K562 (cell line): ENCODE data around the gene DTNBP1. TPM values are rescaled to one million over a fixed set of nuclear protein-coding genes. Genes with fewer than 3 reads are reported as not detected.

Experiments used
- ATAC-seq: fragments of 200-7000 bp; cut with Tn5 transposase; 3 replicates; pipeline ENCODE4 v1.9.1; 2020; ENCODE audit warnings: moderate library complexity
- BruUV-seq: library from RNA; stranded (reverse); fragments of 400-500 nt; replicated peaks from 2 replicates; lab custom pipeline; 2021; lab: Mats Ljungman, UMichigan
- CTCF ChIA-PET: fragments of 300-600 bp; formaldehyde crosslinking; extraction: SDS; loops from one replicate; lab custom pipeline; 2021; ENCODE audit warnings: low intra/inter-chr PET ratio; lab: Yijun Ruan, JAX
- POLR2A ChIA-PET: fragments of 300-600, 350-650 bp; sonication (Branson Sonifier 250); formaldehyde crosslinking; extraction: SDS; loops from one replicate; lab custom pipeline; 2021; ENCODE audit warnings: antibody characterized with exemption, inconsistent platforms; lab: Yijun Ruan, JAX
- DNase-seq, 4 experiments: peaks; one replicate each; pipeline versions ENCODE4 v3.0.0 to v3.0.0-alpha.2; 2011 to 2018; ENCODE audit warnings: low spot score in 3 of 4, mixed read lengths in 3 of 4; ENCODE audit errors: extremely low read depth in 1 of 4
- FAIRE-seq: peaks from 2 replicates; lab custom pipeline; 2011; peaks lifted over from hg19 to GRCh38; lab: Jason Lieb, UNC
- H2AFZ ChIP-seq: 2 replicates; pipeline ENCODE4 v1.6.0; 2011; ENCODE audit warnings: low read depth, low read length, control low read depth, inconsistent platforms
- H3K27ac ChIP-seq: fragments of 200-600 bp; 3 replicates; pipeline ENCODE4 v1.8.0; 2011; ENCODE audit warnings: low read depth, mild to moderate bottlenecking, control low read depth, inconsistent platforms, low read length, moderate library complexity, mixed read lengths; ENCODE audit errors: extremely low read depth
- H3K27me3 ChIP-seq, 2 experiments: fragments of 300-600 bp in 1 of 2; 2 replicates in 1 of 2; 3 replicates in 1 of 2; pipeline versions ENCODE4 v1.6.0 to v1.8.0; 2011; ENCODE audit warnings: inconsistent platforms in 2 of 2, low read length in 2 of 2, mild to moderate bottlenecking in 1 of 2, mixed read lengths in 1 of 2, moderate library complexity in 1 of 2; ENCODE audit not compliant: control insufficient read depth in 2 of 2, insufficient read depth in 2 of 2
- H3K36me3 ChIP-seq: fragments of 300-600 bp; 3 replicates; pipeline ENCODE4 v1.8.0; 2011; ENCODE audit warnings: mild to moderate bottlenecking, low read length, inconsistent platforms; ENCODE audit not compliant: control insufficient read depth, insufficient read depth
- H3K4me1 ChIP-seq, 2 experiments: fragments of 200-600 bp in 1 of 2; replicated peaks in 1 of 2; 2 replicates in 1 of 2; 3 replicates in 1 of 2; pipeline versions ENCODE4 v1.5.1 to v1.8.0; 2011; ENCODE audit warnings: inconsistent platforms in 2 of 2, low read length in 2 of 2, mild to moderate bottlenecking in 1 of 2, mixed read lengths in 1 of 2, moderate library complexity in 1 of 2; ENCODE audit not compliant: control insufficient read depth in 2 of 2, insufficient read depth in 2 of 2
- H3K4me2 ChIP-seq: 2 replicates; pipeline ENCODE4 v1.6.1; 2011; ENCODE audit warnings: low read length, control low read depth, inconsistent platforms, mixed read lengths; ENCODE audit not compliant: insufficient read depth
- H3K4me3 ChIP-seq: fragments of 200-600 bp; sonication (generic), shearing (Covaris generic); 2 replicates; pipeline ENCODE4 v1.5.1; 2016; ENCODE audit warnings: control low read depth, inconsistent platforms
- H3K79me2 ChIP-seq: fragments of 200-600 bp; 3 replicates; pipeline ENCODE4 v1.8.0; 2011; ENCODE audit warnings: low read length, inconsistent platforms; ENCODE audit not compliant: control insufficient read depth, insufficient read depth
- H3K9ac ChIP-seq, 2 experiments: 2 replicates each; pipeline versions ENCODE4 v1.6.0 to v1.6.1; 2011; ENCODE audit warnings: low read depth in 2 of 2, low read length in 2 of 2, control low read depth in 1 of 2, inconsistent platforms in 1 of 2, mild to moderate bottlenecking in 1 of 2, mixed read lengths in 1 of 2; ENCODE audit not compliant: insufficient read depth in 1 of 2
- H3K9me1 ChIP-seq: one replicate; pipeline ENCODE4 v1.6.0; 2011; ENCODE audit warnings: inconsistent platforms, mild to moderate bottlenecking, low read length, moderate library complexity; ENCODE audit not compliant: control insufficient read depth, insufficient read depth
- H3K9me3 ChIP-seq: replicated peaks from 2 replicates; pipeline ENCODE4 v1.5.1; 2011; ENCODE audit warnings: low read depth, low read length, inconsistent platforms; ENCODE audit not compliant: control insufficient read depth, insufficient read depth
- H4K20me1 ChIP-seq: replicated peaks from 2 replicates; pipeline ENCODE4 v1.6.1; 2011; ENCODE audit warnings: low read length, inconsistent platforms, mixed read lengths; ENCODE audit not compliant: control insufficient read depth, insufficient read depth
- ARID3A ChIP-seq: IDR thresholded peaks from 2 replicates; pipeline ENCODE4 v1.6.1; 2012; ENCODE audit warnings: low read depth, low read length, improper control_type of control experiment, borderline replicate concordance
- ESRRB ChIP-seq: fragments of 250-450 bp; sonication (Bioruptor Pico); IDR thresholded peaks from 2 replicates; pipeline ENCODE4 v1.5.0; 2020; ENCODE audit warnings: mild to moderate bottlenecking, moderate library complexity, borderline replicate concordance
- KDM1A ChIP-seq, 2 experiments: fragments of 450-650 bp; IDR thresholded peaks; 2 replicates each; pipeline ENCODE4 v1.6.1; 2016; ENCODE audit warnings: mild to moderate bottlenecking in 2 of 2
- PBX2 ChIP-seq, 2 experiments: IDR thresholded peaks in 1 of 2; conservative IDR thresholded peaks in 1 of 2; 2 replicates each; pipeline ENCODE4 v1.6.1; 2016; ENCODE audit warnings: low read depth in 2 of 2, mild to moderate bottlenecking in 1 of 2, missing compliant biosample characterization in 1 of 2, missing genetic modification characterization in 1 of 2, moderate library complexity in 1 of 2
- RBM25 ChIP-seq: fragments of 200-400 bp; formaldehyde crosslinking; IDR thresholded peaks from 2 replicates; pipeline ENCODE4 v1.6.1; 2018; ENCODE audit warnings: low read length, low read depth, moderate library complexity; ENCODE audit not compliant: severe bottlenecking
- ZNF146 ChIP-seq: IDR thresholded peaks from one replicate; pipeline ENCODE4 v1.6.1; 2018; ENCODE audit warnings: missing compliant biosample characterization; ENCODE audit not compliant: unreplicated experiment
- WGBS: fragments of 100-300 bp; shearing (Covaris generic); methylation state at CpG from one replicate; pipeline ENCODE4 v1.1.6; 2016; ENCODE audit warnings: low coverage, mixed read lengths; ENCODE audit not compliant: insufficient coverage; ENCODE audit errors: missing lambda C conversion rate; 5-methylcytosine and 5-hydroxymethylcytosine counted together
- in situ Hi-C: fragments of 300-500 bp; cut with MboI; formaldehyde crosslinking; loops from 4 replicates; pipeline ENCODE4 v1.15.0; 2018; ENCODE audit warnings: inconsistent platforms, mixed read lengths
- intact Hi-C: fragments of 100-400 bp; cut with micrococcal nuclease; formaldehyde crosslinking; loops from 2 replicates; pipeline ENCODE4 v1.14.2; 2022
- polyA plus RNA-seq, 8 experiments: library from polyadenylated mRNA; depleted of rRNA in 4 of 8; stranded (reverse) in 5 of 8; unstranded in 3 of 8; fragments of >200 nt; fragmentation: Nextera tagmentation in 2 of 8; fragmentation: Illumina TruSeq in 1 of 8; extraction: Ambion mirVana in 2 of 8; extraction: Trizol in 1 of 8; gene quantifications; 2 replicates each; pipeline versions ENCODE4 v1.2.1 to v1.2.3, GENCODE V29; 2011 to 2014; ENCODE audit warnings: inconsistent platforms in 1 of 8, missing spikeins in 1 of 8
- total RNA-seq, 7 experiments: library from RNA; depleted of rRNA in 6 of 7; stranded (reverse); fragments of >200 nt in 6 of 7; fragmentation: Illumina TruSeq in 2 of 7; extraction: Trizol in 2 of 7; gene quantifications; 2 replicates each; pipeline versions ENCODE4 v1.2.1 to v1.2.3, GENCODE V29; 2011 to 2021; ENCODE audit warnings: low replicate concordance in 1 of 7

Gene DTNBP1
- total and polyA plus RNA-seq, 9 of the 15 experiments (the other 6 are each of a cell fraction or from before 2014, with no cell fraction given): 16.7 to 54.5 (median 21.4) TPM

GRCh38 chr6:15618685-15619084 lies 44.1 kb downstream of the DTNBP1 start:
- peaks cover 12% of the 10 kb centered on the region for H3K36me3 ChIP-seq
- peaks cover 57% of the 10 kb centered on the region for H3K79me2 ChIP-seq
- POLR2A ChIA-PET: interaction anchor here (0.9 to 1.4 kb wide), 2 partner anchors 10 to 13 kb away, joined by 3 read pairs; no protein-coding TSS in a partner anchor
- CTCF ChIA-PET: no interaction called here
- H3K9me3 ChIP-seq: no peaks in the 10 kb centered on the region
- no peak overlapping the region for H2AFZ ChIP-seq
- no peaks in the 10 kb centered on the region for H4K20me1 ChIP-seq
- no peaks in the 10 kb centered on the region for H3K9me1 ChIP-seq
- no peak overlapping the region for H3K4me3 ChIP-seq
- in situ Hi-C loops: no loop called here
- H3K9ac ChIP-seq: no peak overlapping the region
- FAIRE-seq (no peak), ATAC-seq (no peak), DNase-seq (no peak)
- intact Hi-C loops: no loop called here
- H3K4me2 ChIP-seq: no peak overlapping the region
- no peak overlapping the region for H3K27ac ChIP-seq
- TF ChIP-seq ZNF146 (CRISPR knock-in tag): peak; percentile 54
- peak; percentile 20 for TF ChIP-seq RBM25
- no peak for TF ChIP-seq PBX2 (CRISPR knock-in tag; IDR thresholded peaks at IDR 0.05; ENCODE audit: low read depth)
- no peak for TF ChIP-seq PBX2 (tag; conservative IDR thresholded peaks at IDR 0.05; ENCODE audit: low read depth)
- TF ChIP-seq KDM1A (IDR thresholded peaks at IDR 0.05): peak in 1 of 2 experiments; percentile 13; a peak in 1 of 4 replicates
- no peak for TF ChIP-seq ESRRB (CRISPR knock-in tag)
- TF ChIP-seq ARID3A: no peak
- peaks cover 4 to 28% of the 10 kb centered on the region in 2 experiments for H3K4me1 ChIP-seq
- WGBS: 84% methylated on average over 6 of the region's 6 CpGs
- no TSS peak for BruUV-seq
- H3K27me3 ChIP-seq: no peaks in the 10 kb centered on the region
